ENCODE results near the gene SLIT3. TPM values are rescaled to one million over a fixed set of nuclear protein-coding genes. Genes with fewer than 3 reads are reported as not detected.

The SLIT3 gene
- total RNA-seq, 4 donors from 2014 or later: 0.97 to 6.1 (median 3.4) TPM

DNA sequence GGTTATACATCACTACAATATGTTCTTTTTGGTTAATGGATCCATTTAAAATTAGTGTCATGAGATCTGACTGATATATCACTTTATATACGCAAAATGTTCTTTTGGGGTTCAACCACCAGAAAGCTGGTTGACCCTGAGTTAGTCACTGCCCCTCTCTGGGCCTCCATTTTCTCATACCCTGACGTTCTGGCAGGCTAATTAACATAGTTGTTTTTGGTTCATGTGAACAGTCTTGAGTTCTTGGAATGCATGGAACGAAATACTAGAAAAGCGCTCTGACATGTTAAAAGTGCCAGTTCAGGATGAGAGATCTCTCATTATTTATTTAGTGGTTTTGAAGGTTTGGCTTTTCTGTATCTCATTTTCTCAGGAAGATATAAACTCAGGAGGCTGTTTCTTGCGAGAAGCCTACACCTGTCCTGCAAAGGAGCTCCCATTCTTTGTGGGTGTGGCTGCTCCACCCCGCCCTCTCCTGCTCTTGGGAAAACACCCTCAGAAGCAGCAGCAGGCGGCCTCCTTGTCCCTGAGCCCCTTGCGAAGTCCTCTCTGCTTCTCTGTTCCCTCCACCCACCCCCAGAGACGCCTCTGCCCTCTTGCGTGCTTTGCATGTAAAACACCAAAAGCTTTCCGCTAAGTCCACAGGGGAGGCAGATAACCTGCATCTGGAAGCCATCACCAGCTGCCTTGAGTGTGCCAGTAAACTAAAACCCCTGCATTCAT, 419.4 kb downstream of the SLIT3 start:
- DNase-seq (no peak), ATAC-seq (no peak)
- intact Hi-C loops (cut with DNase I; ENCODE audit: low total_unique reads): no loop called here
- in situ Hi-C loops (cut with MboI; ENCODE audit: low sequenced_read_pairs in 4 of 4): no loop called here
- Histone ChIP-seq H3K4me3 (no peak overlapping the region), H3K9me3 (no peaks in the 10 kb centered on the region), H3K4me1 (no peaks in the 10 kb centered on the region), H3K27ac (no peak overlapping the region), H3K36me3 (no peaks in the 10 kb centered on the region), H3K27me3 (no peaks in the 10 kb centered on the region)
- no peak for TF ChIP-seq POLR2A (IDR thresholded peaks at IDR 0.05)
- TF ChIP-seq, protein P1, sequence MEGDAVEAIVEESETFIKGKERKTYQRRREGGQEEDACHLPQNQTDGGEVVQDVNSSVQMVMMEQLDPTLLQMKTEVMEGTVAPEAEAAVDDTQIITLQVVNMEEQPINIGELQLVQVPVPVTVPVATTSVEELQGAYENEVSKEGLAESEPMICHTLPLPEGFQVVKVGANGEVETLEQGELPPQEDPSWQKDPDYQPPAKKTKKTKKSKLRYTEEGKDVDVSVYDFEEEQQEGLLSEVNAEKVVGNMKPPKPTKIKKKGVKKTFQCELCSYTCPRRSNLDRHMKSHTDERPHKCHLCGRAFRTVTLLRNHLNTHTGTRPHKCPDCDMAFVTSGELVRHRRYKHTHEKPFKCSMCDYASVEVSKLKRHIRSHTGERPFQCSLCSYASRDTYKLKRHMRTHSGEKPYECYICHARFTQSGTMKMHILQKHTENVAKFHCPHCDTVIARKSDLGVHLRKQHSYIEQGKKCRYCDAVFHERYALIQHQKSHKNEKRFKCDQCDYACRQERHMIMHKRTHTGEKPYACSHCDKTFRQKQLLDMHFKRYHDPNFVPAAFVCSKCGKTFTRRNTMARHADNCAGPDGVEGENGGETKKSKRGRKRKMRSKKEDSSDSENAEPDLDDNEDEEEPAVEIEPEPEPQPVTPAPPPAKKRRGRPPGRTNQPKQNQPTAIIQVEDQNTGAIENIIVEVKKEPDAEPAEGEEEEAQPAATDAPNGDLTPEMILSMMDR (IDR thresholded peaks at IDR 0.05 in 4 of 5, conservative IDR thresholded peaks at IDR 0.05 in 1 of 5): no peak

DNA sequence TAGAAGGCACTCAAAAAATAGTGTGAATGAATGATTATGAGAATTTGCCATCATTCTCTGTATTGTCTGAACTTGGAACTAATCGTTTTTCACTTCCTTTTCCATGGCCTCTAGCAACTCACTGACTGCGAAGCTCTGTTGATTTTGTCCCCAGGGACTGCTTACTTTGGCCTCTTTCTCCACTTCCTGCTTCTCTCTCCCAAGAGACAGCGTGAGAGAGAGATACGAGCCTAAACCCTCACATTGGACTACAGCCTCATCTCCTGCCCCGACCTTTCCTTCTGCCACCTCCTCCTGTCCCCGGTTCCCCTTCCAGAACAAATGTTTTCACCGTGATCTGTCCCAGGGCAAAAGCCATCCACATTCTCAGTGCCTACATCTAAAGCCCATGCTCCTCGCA, 421.0 kb downstream of the SLIT3 start:
- peak overlapping the region in 1 of 4 donors; percentile 18 for H3K27ac ChIP-seq
- H3K36me3 ChIP-seq: no peaks in the 10 kb centered on the region
- no peaks in the 10 kb centered on the region for H3K4me1 ChIP-seq
- DNase-seq (no peak), ATAC-seq (peak; percentile 30 to 41)
- intact Hi-C loops (cut with DNase I; ENCODE audit: low total_unique reads) (no loop called here), in situ Hi-C loops (cut with MboI; ENCODE audit: low sequenced_read_pairs in 4 of 4) (no loop called here)
- H3K9me3 ChIP-seq: no peaks in the 10 kb centered on the region
- H3K27me3 ChIP-seq: no peaks in the 10 kb centered on the region
- no peak overlapping the region for H3K4me3 ChIP-seq
- TF ChIP-seq, protein P1 (IDR thresholded peaks at IDR 0.05 in 4 of 5, conservative IDR thresholded peaks at IDR 0.05 in 1 of 5): no peak
- TF ChIP-seq POLR2A (IDR thresholded peaks at IDR 0.05): no peak

DNA sequence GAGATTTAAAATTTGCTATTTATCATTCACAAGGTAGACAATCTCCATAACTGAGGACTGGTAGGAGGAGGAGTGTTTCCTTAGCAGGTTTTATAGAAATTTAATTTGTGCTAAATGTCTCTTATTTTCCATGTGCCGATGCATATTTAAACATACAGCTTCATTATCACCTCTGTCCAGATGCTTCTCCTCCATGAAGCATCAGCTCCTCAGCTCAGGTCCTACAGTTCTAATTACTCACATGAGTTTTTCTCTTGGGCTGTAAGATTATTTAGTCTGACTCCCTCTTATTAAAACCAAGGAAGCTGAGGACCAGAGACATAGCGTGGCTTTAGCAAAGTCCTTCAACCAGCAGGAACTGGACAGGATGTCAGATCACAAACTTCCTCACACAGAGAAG, 421.6 kb downstream of the SLIT3 start:
- Histone ChIP-seq H3K27me3 (no peaks in the 10 kb centered on the region), H3K4me3 (no peak overlapping the region), H3K9me3 (no peaks in the 10 kb centered on the region), H3K4me1 (no peaks in the 10 kb centered on the region), H3K27ac (no peak overlapping the region), H3K36me3 (no peaks in the 10 kb centered on the region)
- no peak for ATAC-seq
- in situ Hi-C loops (cut with MboI; ENCODE audit: low sequenced_read_pairs in 4 of 4): no loop called here
- TF ChIP-seq, protein P1 (IDR thresholded peaks at IDR 0.05 in 4 of 5, conservative IDR thresholded peaks at IDR 0.05 in 1 of 5): no peak
- no peak for TF ChIP-seq POLR2A (IDR thresholded peaks at IDR 0.05)
- intact Hi-C loops (cut with DNase I; ENCODE audit: low total_unique reads): no loop called here
- no peak for DNase-seq

DNA sequence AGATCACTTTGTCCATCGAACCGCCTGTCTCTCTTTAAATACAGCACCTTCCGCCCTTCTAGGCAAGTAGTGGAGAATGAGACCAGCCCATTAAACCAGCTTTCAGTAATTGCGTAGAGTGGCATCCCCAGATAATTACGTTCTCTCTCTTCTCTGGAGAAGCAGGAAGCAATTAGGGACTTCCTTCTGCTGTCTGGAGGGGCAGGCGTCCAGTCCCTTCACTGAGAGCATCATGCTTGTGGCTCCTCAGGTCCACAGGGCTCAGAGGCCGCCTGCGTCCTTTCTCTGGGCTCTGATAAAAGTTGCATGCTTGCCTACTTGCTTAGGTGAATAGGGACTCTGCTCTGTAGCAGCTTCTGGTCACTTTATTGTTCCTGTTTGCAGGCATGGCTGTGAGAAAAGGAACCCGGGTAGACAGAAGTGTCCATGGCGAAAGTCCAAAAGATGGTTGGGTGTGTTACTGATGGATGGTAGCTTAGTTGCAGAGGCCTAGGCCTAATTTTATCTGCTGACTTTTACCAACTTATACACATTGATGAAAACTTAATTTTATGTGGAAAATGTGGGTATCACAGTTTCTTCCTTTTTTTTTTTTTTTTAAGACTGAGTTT, 422.7 kb downstream of the SLIT3 start:
- in situ Hi-C loops (cut with MboI; ENCODE audit: low sequenced_read_pairs in 4 of 4) (no loop called here), intact Hi-C loops (cut with DNase I; ENCODE audit: low total_unique reads) (no loop called here)
- Histone ChIP-seq H3K36me3 (no peaks in the 10 kb centered on the region), H3K27me3 (no peaks in the 10 kb centered on the region), H3K27ac (no peak overlapping the region), H3K4me1 (no peaks in the 10 kb centered on the region), H3K4me3 (no peak overlapping the region), H3K9me3 (no peaks in the 10 kb centered on the region)
- ATAC-seq (no peak), DNase-seq (no peak)
- TF ChIP-seq, protein P1 (IDR thresholded peaks at IDR 0.05 in 4 of 5, conservative IDR thresholded peaks at IDR 0.05 in 1 of 5): no peak
- no peak for TF ChIP-seq POLR2A (IDR thresholded peaks at IDR 0.05)

Measured in gastrocnemius medialis (tissue), 4 donors.